MM.1S (cell line): ENCODE data around the gene ACOD1.
"Not testable (repeated sequence)": the region's sequence is repeated elsewhere in the genome, so short reads cannot be mapped to it uniquely, and the experiment has no call there.

ENCODE experiments used
- DNase-seq: peaks from one replicate; pipeline ENCODE4 v3.0.0-alpha.2; 2015
- H2AFZ ChIP-seq: fragments of 300-600 bp; sonication (generic); 2 replicates; pipeline ENCODE4 v1.6.0; 2016; ENCODE audit warnings: antibody characterized with exemption, low read length
- H3F3A ChIP-seq: fragments of 300-600 bp; sonication (generic); 2 replicates; pipeline ENCODE4 v1.6.1; 2016; ENCODE audit warnings: mild to moderate bottlenecking, antibody characterized with exemption, low read length, moderate library complexity, mixed read lengths; ENCODE audit not compliant: insufficient read depth
- H3K27ac ChIP-seq: fragments of 300-600 bp; sonication (generic); 2 replicates; pipeline ENCODE4 v1.5.1; 2016; ENCODE audit warnings: mild to moderate bottlenecking, low read length
- H3K27me3 ChIP-seq: fragments of 300-600 bp; sonication (generic); replicated peaks from 2 replicates; pipeline ENCODE4 v1.6.0; 2016; ENCODE audit warnings: low read length; ENCODE audit not compliant: insufficient read depth
- H3K36me3 ChIP-seq: fragments of 300-600 bp; sonication (generic); replicated peaks from 2 replicates; pipeline ENCODE4 v1.6.1; 2016; ENCODE audit warnings: mild to moderate bottlenecking, low read length, mixed read lengths; ENCODE audit not compliant: insufficient read depth
- H3K4me1 ChIP-seq: fragments of 300-600 bp; sonication (generic); 2 replicates; pipeline ENCODE4 v1.6.1; 2016; ENCODE audit warnings: low read length, mixed read lengths
- H3K4me2 ChIP-seq: fragments of 300-600 bp; sonication (generic); 2 replicates; pipeline ENCODE4 v1.6.0; 2016; ENCODE audit warnings: low read depth, low read length
- H3K4me3 ChIP-seq: fragments of 300-600 bp; sonication (generic); 2 replicates; pipeline ENCODE4 v1.5.1; 2016; ENCODE audit warnings: low read length, mixed read lengths
- H3K79me2 ChIP-seq: fragments of 300-600 bp; sonication (generic); 2 replicates; pipeline ENCODE4 v1.6.1; 2016; ENCODE audit warnings: mixed run types, low read length, mixed read lengths
- H3K9ac ChIP-seq: fragments of 300-600 bp; sonication (generic); 2 replicates; pipeline ENCODE4 v1.6.1; 2016; ENCODE audit warnings: low read length, mixed read lengths
- H3K9me2 ChIP-seq: fragments of 300-600 bp; sonication (generic); replicated peaks from 2 replicates; pipeline ENCODE4 v1.6.1; 2016; ENCODE audit warnings: mild to moderate bottlenecking, low read length, mixed read lengths; ENCODE audit not compliant: insufficient read depth
- H3K9me3 ChIP-seq: fragments of 300-600 bp; sonication (generic); replicated peaks from 2 replicates; pipeline ENCODE4 v1.6.1; 2016; ENCODE audit warnings: mild to moderate bottlenecking, low read length, mixed read lengths; ENCODE audit not compliant: insufficient read depth
- H4K20me1 ChIP-seq: fragments of 300-600 bp; sonication (generic); 2 replicates; pipeline ENCODE4 v1.6.1; 2016; ENCODE audit warnings: mild to moderate bottlenecking, low read length, moderate library complexity, mixed read lengths; ENCODE audit not compliant: insufficient read depth
- CTCF ChIP-seq: fragments of 300-600 bp; sonication (generic); IDR thresholded peaks from 2 replicates; pipeline ENCODE4 v1.5.1; 2016; ENCODE audit warnings: antibody characterized with exemption, low read length, mixed read lengths
- EZH2 ChIP-seq: fragments of 300-600 bp; sonication (generic); optimal IDR thresholded peaks from 2 replicates; pipeline ENCODE3; 2017; ENCODE audit warnings: low read depth, mild to moderate bottlenecking, antibody characterized with exemption, low read length, mixed read lengths
- EZH2phosphoT487 ChIP-seq: fragments of 300-600 bp; sonication (generic); IDR thresholded peaks from 2 replicates; pipeline ENCODE4 v1.6.1; 2018; ENCODE audit warnings: antibody characterized with exemption, low read length

The ACOD1 gene

GRCh38 chr13:76948149-76948548 lies at the start of gene ACOD1:
ACOD1 (plus strand) TSS chr13:76948511; CDS start chr13:76948559, 48 bp downstream.
- H3K4me1 ChIP-seq, result no peaks in the 10 kb centered on the region
- H3K9me2 ChIP-seq, result no peaks in the 10 kb centered on the region
- H3K79me2 ChIP-seq, result no peaks in the 10 kb centered on the region
- no peak within 1 kb of the TSS for H3K9ac ChIP-seq
- TF ChIP-seq EZH2, result no peak
- no peak for TF ChIP-seq CTCF
- TF ChIP-seq EZH2phosphoT487, result no peak
- H3K27me3 ChIP-seq, result no peaks in the 10 kb centered on the region
- no peak within 1 kb of the TSS for H3K4me2 ChIP-seq
- H3K36me3 ChIP-seq, result no peaks in the 10 kb centered on the region
- no peaks in the 10 kb centered on the region for H3K9me3 ChIP-seq
- no peak within 1 kb of the TSS for H3K27ac ChIP-seq
- no peak within 1 kb of the TSS for H2AFZ ChIP-seq
- H4K20me1 ChIP-seq, result no peaks in the 10 kb centered on the region
- no peak for DNase-seq
- H3K4me3 ChIP-seq, result no peak within 1 kb of the TSS
- H3F3A ChIP-seq, result no peaks in the 10 kb centered on the region

DNA sequence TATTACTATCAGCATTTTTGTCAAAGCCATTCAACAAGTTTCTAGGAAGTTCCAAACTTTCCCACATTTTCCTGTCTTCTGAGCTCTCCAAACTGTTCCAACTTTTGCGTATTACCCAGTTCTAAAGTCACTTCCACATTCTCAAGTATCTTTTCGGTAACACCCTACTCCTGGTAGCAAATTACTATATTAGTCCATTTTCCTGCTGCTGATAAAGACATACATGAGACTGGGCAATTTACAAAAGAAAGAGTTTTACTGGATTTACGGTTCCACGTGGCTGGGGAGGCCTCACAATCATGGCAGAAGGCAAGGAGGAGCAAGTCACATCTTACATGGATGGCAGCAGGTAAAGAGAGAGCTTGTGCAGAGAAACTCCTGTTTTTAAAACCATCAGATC lies 49.2 kb upstream of the ACOD1 start:
- not testable (repeated sequence) for H3K36me3 ChIP-seq, H3K9me3 ChIP-seq, H3F3A ChIP-seq, H3K79me2 ChIP-seq, H4K20me1 ChIP-seq, H3K9ac ChIP-seq, DNase-seq, H3K27ac ChIP-seq, H2AFZ ChIP-seq, H3K4me3 ChIP-seq, H3K27me3 ChIP-seq, H3K9me2 ChIP-seq, H3K4me2 ChIP-seq
- H3K4me1 ChIP-seq, result peaks cover 26% of the 10 kb centered on the region

- DNase-seq, result peak; percentile 82
- no peaks in the 10 kb centered on the region for H3K79me2 ChIP-seq
Measured at GRCh38 chr13:76903544-76904162, 44.7 kb upstream of the ACOD1 start.

More at GRCh38 chr13:76903544-76904162, 44.7 kb upstream of the ACOD1 start:
- no peak overlapping the region for H3K27ac ChIP-seq
- H3F3A ChIP-seq, result 0 out of 2 replicates have a peak, but pooled peaks cover 3% of the 10 kb centered on the region
- H3K9ac ChIP-seq, result no peak overlapping the region
- no peaks in the 10 kb centered on the region for H3K9me2 ChIP-seq
- no peak overlapping the region for H2AFZ ChIP-seq
- no peaks in the 10 kb centered on the region for H3K9me3 ChIP-seq
- no peaks in the 10 kb centered on the region for H3K27me3 ChIP-seq
- no peak overlapping the region for H3K4me2 ChIP-seq
- TF ChIP-seq EZH2 (no peak), EZH2phosphoT487 (no peak), CTCF (peak; percentile 96)
- H3K4me1 ChIP-seq, result peaks cover 11% of the 10 kb centered on the region
- no peaks in the 10 kb centered on the region for H4K20me1 ChIP-seq
- H3K36me3 ChIP-seq, result no peaks in the 10 kb centered on the region
- H3K4me3 ChIP-seq, result no peak overlapping the region
